Karpas-422 (cell line): ENCODE results near the gene SLC35E3. TPM values are rescaled to one million over a fixed set of nuclear protein-coding genes. Genes with fewer than 3 reads are reported as not detected.

ENCODE experiments used
- DNase-seq: peaks from one replicate; pipeline ENCODE4 v3.0.0-alpha.2; 2015
- H2AFZ ChIP-seq: fragments of 200-600 bp; sonication (generic); 2 replicates; pipeline ENCODE4 v1.6.1; 2014; ENCODE audit warnings: antibody characterized with exemption, low read length, mixed read lengths
- H3K27ac ChIP-seq: fragments of 200-600 bp; sonication (generic); 2 replicates; pipeline ENCODE4 v1.5.1; 2014; ENCODE audit warnings: mild to moderate bottlenecking, low read length, moderate library complexity
- H3K27me3 ChIP-seq: fragments of 200-600 bp; sonication (generic); 2 replicates; pipeline ENCODE4 v1.6.1; 2014; ENCODE audit warnings: low read length, mixed read lengths
- H3K36me3 ChIP-seq: fragments of 200-600 bp; sonication (generic); 2 replicates; pipeline ENCODE4 v1.6.1; 2014; ENCODE audit warnings: low read length, mixed read lengths; ENCODE audit not compliant: insufficient read depth
- H3K4me1 ChIP-seq: fragments of 200-600 bp; sonication (generic); 2 replicates; pipeline ENCODE4 v1.6.1; 2014; ENCODE audit warnings: mild to moderate bottlenecking, low read length, mixed read lengths
- H3K4me2 ChIP-seq: fragments of 200-600 bp; sonication (generic); 2 replicates; pipeline ENCODE4 v1.6.1; 2014; ENCODE audit warnings: low read length, low read depth, mild to moderate bottlenecking; ENCODE audit not compliant: poor library complexity, severe bottlenecking
- H3K4me3 ChIP-seq: fragments of 200-600 bp; sonication (generic); 2 replicates; pipeline ENCODE4 v1.5.1; 2014; ENCODE audit warnings: mild to moderate bottlenecking, antibody characterized with exemption, low read length, mixed read lengths
- H3K79me2 ChIP-seq: fragments of 200-600 bp; sonication (generic); 2 replicates; pipeline ENCODE4 v1.6.1; 2014; ENCODE audit warnings: mild to moderate bottlenecking, low read length, mixed read lengths
- H3K9ac ChIP-seq: fragments of 200-600 bp; sonication (generic); 2 replicates; pipeline ENCODE4 v1.6.0; 2014; ENCODE audit warnings: low read length
- H3K9me2 ChIP-seq: fragments of 200-600 bp; sonication (generic), shearing (Covaris generic); replicated peaks from 2 replicates; pipeline ENCODE4 v1.6.0; 2014; ENCODE audit warnings: mild to moderate bottlenecking, low read length, moderate library complexity; ENCODE audit not compliant: insufficient read depth
- H3K9me3 ChIP-seq: fragments of 300-700, 200-600 bp; sonication (generic); 2 replicates; pipeline ENCODE4 v1.6.1; 2014; ENCODE audit warnings: low read length, mixed read lengths
- H4K20me1 ChIP-seq: fragments of 200-600 bp; sonication (generic); 2 replicates; pipeline ENCODE4 v1.6.1; 2014; ENCODE audit warnings: mild to moderate bottlenecking, antibody characterized with exemption, low read length, low read depth; ENCODE audit not compliant: insufficient read depth
- total RNA-seq: library from RNA; depleted of rRNA; stranded (reverse); fragments of >200 nt; shearing (Covaris generic); gene quantifications from 2 replicates; pipeline ENCODE4 v1.2.3, GENCODE V29; 2014; ENCODE audit warnings: low replicate concordance

The SLC35E3 gene
- total RNA-seq, 1 experiment from 2014 or later, result 3.5 TPM

GRCh38 chr12:68762691-68763090, 16.7 kb downstream of the SLC35E3 start:
- Histone ChIP-seq H3K4me1 (no peaks in the 10 kb centered on the region; the same call in 1 of the 2 replicates), H3K4me2 (no peak overlapping the region)

GRCh38 chr12:68765696-68766095, 19.7 kb downstream of the SLC35E3 start:
- H3K4me2 ChIP-seq, result no peak overlapping the region
- no peak overlapping the region for H2AFZ ChIP-seq
- H3K27me3 ChIP-seq, result no peaks in the 10 kb centered on the region
- no peak overlapping the region for H3K27ac ChIP-seq
- no peaks in the 10 kb centered on the region; the same call in 1 of the 2 replicates for H3K4me1 ChIP-seq
- DNase-seq, result no peak
- H3K4me3 ChIP-seq, result no peak overlapping the region
- no peaks in the 10 kb centered on the region for H3K9me2 ChIP-seq
- no peaks in the 10 kb centered on the region for H3K9me3 ChIP-seq
- H3K36me3 ChIP-seq, result no peaks in the 10 kb centered on the region
- no peaks in the 10 kb centered on the region for H4K20me1 ChIP-seq
- no peaks in the 10 kb centered on the region for H3K79me2 ChIP-seq
- H3K9ac ChIP-seq, result no peak overlapping the region

More at GRCh38 chr12:68762691-68763090, 16.7 kb downstream of the SLC35E3 start:
- Histone ChIP-seq H3K27me3 (no peaks in the 10 kb centered on the region), H3K27ac (no peak overlapping the region), H3K9ac (no peak overlapping the region), H4K20me1 (no peaks in the 10 kb centered on the region), H3K36me3 (peaks cover 7% of the 10 kb centered on the region; the same call in 1 of the 2 replicates), H3K9me2 (no peaks in the 10 kb centered on the region), H2AFZ (no peak overlapping the region), H3K79me2 (no peaks in the 10 kb centered on the region), H3K4me3 (no peak overlapping the region), H3K9me3 (no peaks in the 10 kb centered on the region)
- DNase-seq, result no peak

GRCh38 chr12:68766646-68767045, 20.7 kb downstream of the SLC35E3 start:
- H3K27me3 ChIP-seq, result no peaks in the 10 kb centered on the region
- no peak overlapping the region for H3K27ac ChIP-seq
- H3K79me2 ChIP-seq, result no peaks in the 10 kb centered on the region
- H4K20me1 ChIP-seq, result no peaks in the 10 kb centered on the region
- no peak overlapping the region for H3K4me3 ChIP-seq
- no peaks in the 10 kb centered on the region; the same call in 1 of the 2 replicates for H3K4me1 ChIP-seq
- no peaks in the 10 kb centered on the region for H3K36me3 ChIP-seq
- no peak for DNase-seq
- no peaks in the 10 kb centered on the region for H3K9me2 ChIP-seq
- no peak overlapping the region for H3K9ac ChIP-seq
- H3K4me2 ChIP-seq, result no peak overlapping the region
- no peak overlapping the region for H2AFZ ChIP-seq
- H3K9me3 ChIP-seq, result no peaks in the 10 kb centered on the region

- no peaks in the 10 kb centered on the region for H3K9me2 ChIP-seq
- H3K9ac ChIP-seq, result no peak overlapping the region
- no peaks in the 10 kb centered on the region for H3K9me3 ChIP-seq
- H3K4me3 ChIP-seq, result no peak overlapping the region
- no peaks in the 10 kb centered on the region for H3K36me3 ChIP-seq
- H3K79me2 ChIP-seq, result no peaks in the 10 kb centered on the region
- H4K20me1 ChIP-seq, result no peaks in the 10 kb centered on the region
- H3K4me1 ChIP-seq, result no peaks in the 10 kb centered on the region; the same call in 1 of the 2 replicates
- no peak for DNase-seq
- H3K4me2 ChIP-seq, result no peak overlapping the region
- no peak overlapping the region for H3K27ac ChIP-seq
- H3K27me3 ChIP-seq, result no peaks in the 10 kb centered on the region
- no peak overlapping the region for H2AFZ ChIP-seq
Measured at GRCh38 chr12:68767191-68767590, 21.2 kb downstream of the SLC35E3 start.

- H3K9ac ChIP-seq, result no peak overlapping the region
- no peaks in the 10 kb centered on the region for H3K27me3 ChIP-seq
- no peak overlapping the region for H3K4me2 ChIP-seq
- DNase-seq, result no peak
- H3K4me1 ChIP-seq, result no peaks in the 10 kb centered on the region; the same call in 1 of the 2 replicates
- H3K36me3 ChIP-seq, result no peaks in the 10 kb centered on the region
- H3K9me2 ChIP-seq, result no peaks in the 10 kb centered on the region
- no peaks in the 10 kb centered on the region for H3K79me2 ChIP-seq
- no peaks in the 10 kb centered on the region for H3K9me3 ChIP-seq
- no peaks in the 10 kb centered on the region for H4K20me1 ChIP-seq
- H3K4me3 ChIP-seq, result no peak overlapping the region
- H3K27ac ChIP-seq, result no peak overlapping the region
- H2AFZ ChIP-seq, result no peak overlapping the region
Measured at GRCh38 chr12:68768431-68768939, 22.5 kb downstream of the SLC35E3 start.

GRCh38 chr12:68769941-68770340, 24.0 kb downstream of the SLC35E3 start:
- Histone ChIP-seq H3K9me3 (no peaks in the 10 kb centered on the region), H3K9ac (no peak overlapping the region), H3K36me3 (no peaks in the 10 kb centered on the region), H3K9me2 (no peaks in the 10 kb centered on the region), H4K20me1 (no peaks in the 10 kb centered on the region), H3K27ac (no peak overlapping the region), H3K79me2 (no peaks in the 10 kb centered on the region), H3K27me3 (no peaks in the 10 kb centered on the region), H3K4me2 (no peak overlapping the region), H3K4me3 (no peak overlapping the region), H2AFZ (no peak overlapping the region), H3K4me1 (no peaks in the 10 kb centered on the region; the same call in 1 of the 2 replicates)
- DNase-seq, result no peak

- Histone ChIP-seq H3K27ac (no peak overlapping the region), H3K4me3 (no peak overlapping the region), H4K20me1 (no peaks in the 10 kb centered on the region), H3K9me3 (no peaks in the 10 kb centered on the region), H3K9ac (no peak overlapping the region), H2AFZ (no peak overlapping the region), H3K9me2 (no peaks in the 10 kb centered on the region), H3K27me3 (no peaks in the 10 kb centered on the region), H3K36me3 (no peaks in the 10 kb centered on the region), H3K79me2 (no peaks in the 10 kb centered on the region), H3K4me2 (no peak overlapping the region), H3K4me1 (no peaks in the 10 kb centered on the region)
- no peak for DNase-seq
Measured at GRCh38 chr12:68771223-68771925, 25.4 kb downstream of the SLC35E3 start.

GRCh38 chr12:68772714-68773113, 26.7 kb downstream of the SLC35E3 start:
- Histone ChIP-seq H3K4me1 (no peaks in the 10 kb centered on the region), H3K36me3 (no peaks in the 10 kb centered on the region), H3K4me2 (no peak overlapping the region), H3K4me3 (no peak overlapping the region), H2AFZ (no peak overlapping the region), H3K27ac (no peak overlapping the region), H3K27me3 (no peaks in the 10 kb centered on the region), H3K9me2 (no peaks in the 10 kb centered on the region), H3K79me2 (no peaks in the 10 kb centered on the region), H4K20me1 (no peaks in the 10 kb centered on the region), H3K9me3 (no peaks in the 10 kb centered on the region), H3K9ac (no peak overlapping the region)
- no peak for DNase-seq
